ENCODE results near the gene ROCK1.

- TF ChIP-seq CTCF (conservative IDR thresholded peaks at IDR 0.05; ENCODE audit: low read length): no peak
- TF ChIP-seq EZH2phosphoT487 (IDR thresholded peaks at IDR 0.05; ENCODE audit: borderline replicate concordance): no peak
Observed at GRCh38 chr18:21081426-21081825, 30.2 kb downstream of the ROCK1 start.

Data from Loucy (cell line).